Lung (tissue), 12 donors: Measurements from ENCODE around the gene CMKLR1. TPM values are rescaled to one million over a fixed set of nuclear protein-coding genes. Genes with fewer than 3 reads are reported as not detected.

Experiments
- ATAC-seq: fragments of 200-7000 bp; cut with Tn5 transposase; one replicate; pipeline ENCODE4 v1.9.1; 2020; ENCODE audit warnings: moderate number of reproducible peaks; ENCODE audit not compliant: insufficient read depth, low FRiP score
- DNase-seq, 3 donors: peaks; one replicate each; pipeline ENCODE4 v3.0.0-alpha.2; 2013 to 2017
- H3K27ac ChIP-seq, 2 donors: one replicate each; pipeline ENCODE4 v1.5.1; 2013; ENCODE audit warnings: mild to moderate bottlenecking in 2 of 2, moderate library complexity in 2 of 2, control low read depth in 1 of 2, inconsistent platforms in 1 of 2, low read depth in 1 of 2, low read length in 1 of 2
- H3K27me3 ChIP-seq, 3 donors: one replicate each; pipeline ENCODE4 v1.5.1; 2013; ENCODE audit warnings: low read length in 2 of 3; ENCODE audit not compliant: control insufficient read depth in 3 of 3, insufficient read depth in 3 of 3
- H3K36me3 ChIP-seq, 4 donors: one replicate each; pipeline ENCODE4 v1.5.1; 2013; ENCODE audit warnings: low read length in 4 of 4, mild to moderate bottlenecking in 1 of 4, moderate library complexity in 1 of 4; ENCODE audit not compliant: control insufficient read depth in 4 of 4, insufficient read depth in 4 of 4
- H3K4me1 ChIP-seq, 5 donors: one replicate each; pipeline ENCODE4 v1.5.1; 2013; ENCODE audit warnings: low read length in 5 of 5, mild to moderate bottlenecking in 2 of 5, moderate library complexity in 1 of 5; ENCODE audit not compliant: control insufficient read depth in 5 of 5, insufficient read depth in 5 of 5
- H3K4me3 ChIP-seq: one replicate; pipeline ENCODE4 v1.5.1; 2013; ENCODE audit warnings: mild to moderate bottlenecking, control low read depth, moderate library complexity
- H3K9ac ChIP-seq, 2 donors: one replicate each; pipeline ENCODE4 v1.5.1; 2013; ENCODE audit warnings: low read length in 2 of 2, control low read depth in 1 of 2; ENCODE audit not compliant: insufficient read depth in 1 of 2
- H3K9me3 ChIP-seq, 4 donors: one replicate each; pipeline ENCODE4 v1.5.1; 2013; ENCODE audit warnings: low read length in 3 of 4, mild to moderate bottlenecking in 1 of 4, moderate library complexity in 1 of 4; ENCODE audit not compliant: control insufficient read depth in 4 of 4, insufficient read depth in 3 of 4
- CTCF ChIP-seq: IDR thresholded peaks from 2 replicates; pipeline ENCODE4 v1.5.1; 2012; ENCODE audit warnings: mild to moderate bottlenecking; ENCODE audit errors: control extremely low read depth, extremely low read depth
- WGBS, 2 donors: extraction: QIAGEN DNeasy Blood & Tissue Kit; methylation state at CpG; one replicate each; pipeline ENCODE4 v1.1.7; 2013; 5-methylcytosine and 5-hydroxymethylcytosine counted together
- polyA plus RNA-seq, 2 donors: library from polyadenylated mRNA; stranded (reverse); fragments of 200-250 nt; gene quantifications; one replicate each; pipeline ENCODE4 v1.2.1, GENCODE V29; 2013
- total RNA-seq, 2 donors: library from RNA; depleted of rRNA in 1 of 2; stranded (reverse); fragments of >200 nt in 1 of 2; gene quantifications; one replicate each; pipeline ENCODE4 v1.2.1, GENCODE V29; 2014 to 2021
- donor health status: control.
- donor health status: control.
- donor health status: Bipolar disorder and iron deficiency.
- donor health status: healthy.
- donor health status: DM: yes; HTN: yes; CAD: no.

The CMKLR1 gene
- total and polyA plus RNA-seq, 4 donors, result 4.4 to 20.5 (median 17.5) TPM

- H3K4me1 ChIP-seq, result no peaks in the 10 kb centered on the region
- no peak for DNase-seq
- H3K36me3 ChIP-seq, result no peaks in the 10 kb centered on the region
- peaks cover 0 to 7% (median 3%) of the 10 kb centered on the region in 4 donors for H3K9me3 ChIP-seq
- no peak overlapping the region for H3K9ac ChIP-seq
- H3K27ac ChIP-seq, result no peak overlapping the region
- H3K4me3 ChIP-seq, result no peak overlapping the region
- TF ChIP-seq CTCF, result no peak
- no peak for ATAC-seq
- no peaks in the 10 kb centered on the region for H3K27me3 ChIP-seq
- WGBS, 2 donors, result 89 to 93% methylated on average over 3 of the region's 3 CpGs
Measured at GRCh38 chr12:108378926-108379325, 39.8 kb upstream of the CMKLR1 start.

- H3K9me3 ChIP-seq, result peaks cover 0 to 11% (median 7%) of the 10 kb centered on the region in 4 donors
- H3K9ac ChIP-seq, result no peak overlapping the region
- ATAC-seq, result no peak
- TF ChIP-seq CTCF, result no peak
- H3K27me3 ChIP-seq, result no peaks in the 10 kb centered on the region
- DNase-seq, result no peak
- H3K27ac ChIP-seq, result no peak overlapping the region
- H3K36me3 ChIP-seq, result no peaks in the 10 kb centered on the region
- WGBS, 2 donors, result 23 to 52% methylated on average over 1 of the region's 1 CpG
- no peaks in the 10 kb centered on the region for H3K4me1 ChIP-seq
- no peak overlapping the region for H3K4me3 ChIP-seq
Measured at GRCh38 chr12:108377260-108377659, 38.1 kb upstream of the CMKLR1 start.

- Histone ChIP-seq H3K4me1 (peaks cover 0 to 2% (median 0%) of the 10 kb centered on the region in 5 donors), H3K9me3 (peaks cover 0 to 11% (median 7%) of the 10 kb centered on the region in 4 donors), H3K9ac (no peak overlapping the region), H3K36me3 (no peaks in the 10 kb centered on the region), H3K4me3 (no peak overlapping the region), H3K27me3 (no peaks in the 10 kb centered on the region), H3K27ac (no peak overlapping the region)
- ATAC-seq (no peak), DNase-seq (no peak)
- no peak for TF ChIP-seq CTCF
- 51 to 57% methylated on average over 4 of the region's 4 CpGs for WGBS, 2 donors
Measured at GRCh38 chr12:108375986-108376663, 37.0 kb upstream of the CMKLR1 start.
